ENCODE results near the gene LRP1B.

DNA sequence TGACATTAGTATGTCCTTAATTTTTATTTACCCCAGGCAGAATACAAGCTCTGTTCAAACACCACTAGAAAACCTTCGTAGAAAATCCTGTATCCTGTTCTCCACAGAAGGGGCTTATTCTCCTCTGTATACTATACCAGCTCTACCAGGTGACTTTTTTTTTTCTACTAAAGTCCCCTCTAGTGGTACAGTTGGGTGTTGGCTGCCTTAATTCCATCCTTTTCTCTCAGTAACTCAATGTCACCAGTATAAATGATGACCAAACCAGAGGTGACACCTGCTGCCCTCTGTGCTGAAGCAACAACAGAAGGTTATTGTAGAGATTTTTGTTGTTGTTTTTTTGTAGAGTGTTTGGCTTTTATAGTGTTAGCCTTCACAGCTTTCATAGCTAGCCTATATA, 1322.0 kb downstream of the LRP1B start:
- TF ChIP-seq SIN3A (IDR thresholded peaks at IDR 0.05; ENCODE audit: borderline replicate concordance, low read depth, low read length): no peak
- TF ChIP-seq, protein P1, sequence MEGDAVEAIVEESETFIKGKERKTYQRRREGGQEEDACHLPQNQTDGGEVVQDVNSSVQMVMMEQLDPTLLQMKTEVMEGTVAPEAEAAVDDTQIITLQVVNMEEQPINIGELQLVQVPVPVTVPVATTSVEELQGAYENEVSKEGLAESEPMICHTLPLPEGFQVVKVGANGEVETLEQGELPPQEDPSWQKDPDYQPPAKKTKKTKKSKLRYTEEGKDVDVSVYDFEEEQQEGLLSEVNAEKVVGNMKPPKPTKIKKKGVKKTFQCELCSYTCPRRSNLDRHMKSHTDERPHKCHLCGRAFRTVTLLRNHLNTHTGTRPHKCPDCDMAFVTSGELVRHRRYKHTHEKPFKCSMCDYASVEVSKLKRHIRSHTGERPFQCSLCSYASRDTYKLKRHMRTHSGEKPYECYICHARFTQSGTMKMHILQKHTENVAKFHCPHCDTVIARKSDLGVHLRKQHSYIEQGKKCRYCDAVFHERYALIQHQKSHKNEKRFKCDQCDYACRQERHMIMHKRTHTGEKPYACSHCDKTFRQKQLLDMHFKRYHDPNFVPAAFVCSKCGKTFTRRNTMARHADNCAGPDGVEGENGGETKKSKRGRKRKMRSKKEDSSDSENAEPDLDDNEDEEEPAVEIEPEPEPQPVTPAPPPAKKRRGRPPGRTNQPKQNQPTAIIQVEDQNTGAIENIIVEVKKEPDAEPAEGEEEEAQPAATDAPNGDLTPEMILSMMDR (IDR thresholded peaks at IDR 0.05): peak; percentile 32; the same call in 1 of the 2 replicates
- TF ChIP-seq EZH2phosphoT487 (IDR thresholded peaks at IDR 0.05; ENCODE audit: borderline replicate concordance, low read depth): no peak
- no peak for TF ChIP-seq JUND (IDR thresholded peaks at IDR 0.05)
- no peak for TF ChIP-seq TAF1 (IDR thresholded peaks at IDR 0.05; ENCODE audit: borderline replicate concordance, low read depth, low read length)
- TF ChIP-seq MXI1 (IDR thresholded peaks at IDR 0.05; ENCODE audit: low read depth, low read length): no peak
- TF ChIP-seq, protein P2, sequence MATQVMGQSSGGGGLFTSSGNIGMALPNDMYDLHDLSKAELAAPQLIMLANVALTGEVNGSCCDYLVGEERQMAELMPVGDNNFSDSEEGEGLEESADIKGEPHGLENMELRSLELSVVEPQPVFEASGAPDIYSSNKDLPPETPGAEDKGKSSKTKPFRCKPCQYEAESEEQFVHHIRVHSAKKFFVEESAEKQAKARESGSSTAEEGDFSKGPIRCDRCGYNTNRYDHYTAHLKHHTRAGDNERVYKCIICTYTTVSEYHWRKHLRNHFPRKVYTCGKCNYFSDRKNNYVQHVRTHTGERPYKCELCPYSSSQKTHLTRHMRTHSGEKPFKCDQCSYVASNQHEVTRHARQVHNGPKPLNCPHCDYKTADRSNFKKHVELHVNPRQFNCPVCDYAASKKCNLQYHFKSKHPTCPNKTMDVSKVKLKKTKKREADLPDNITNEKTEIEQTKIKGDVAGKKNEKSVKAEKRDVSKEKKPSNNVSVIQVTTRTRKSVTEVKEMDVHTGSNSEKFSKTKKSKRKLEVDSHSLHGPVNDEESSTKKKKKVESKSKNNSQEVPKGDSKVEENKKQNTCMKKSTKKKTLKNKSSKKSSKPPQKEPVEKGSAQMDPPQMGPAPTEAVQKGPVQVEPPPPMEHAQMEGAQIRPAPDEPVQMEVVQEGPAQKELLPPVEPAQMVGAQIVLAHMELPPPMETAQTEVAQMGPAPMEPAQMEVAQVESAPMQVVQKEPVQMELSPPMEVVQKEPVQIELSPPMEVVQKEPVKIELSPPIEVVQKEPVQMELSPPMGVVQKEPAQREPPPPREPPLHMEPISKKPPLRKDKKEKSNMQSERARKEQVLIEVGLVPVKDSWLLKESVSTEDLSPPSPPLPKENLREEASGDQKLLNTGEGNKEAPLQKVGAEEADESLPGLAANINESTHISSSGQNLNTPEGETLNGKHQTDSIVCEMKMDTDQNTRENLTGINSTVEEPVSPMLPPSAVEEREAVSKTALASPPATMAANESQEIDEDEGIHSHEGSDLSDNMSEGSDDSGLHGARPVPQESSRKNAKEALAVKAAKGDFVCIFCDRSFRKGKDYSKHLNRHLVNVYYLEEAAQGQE (IDR thresholded peaks at IDR 0.05; ENCODE audit: low read depth, low read length): no peak
- no peak for TF ChIP-seq YY1 (IDR thresholded peaks at IDR 0.05; ENCODE audit: low read depth)
- TF ChIP-seq RCOR1 (IDR thresholded peaks at IDR 0.05; ENCODE audit: low read length): no peak
- TF ChIP-seq SMC3 (IDR thresholded peaks at IDR 0.05; ENCODE audit: low read depth, low read length): no peak
- no peak for TF ChIP-seq ELF1 (IDR thresholded peaks at IDR 0.05)
- TF ChIP-seq CHD2 (IDR thresholded peaks at IDR 0.05; ENCODE audit: low read length, partially characterized antibody): no peak
- TF ChIP-seq EP300 (IDR thresholded peaks at IDR 0.05; ENCODE audit: borderline replicate concordance in 1 of 2, low read depth in 1 of 2, low read length in 1 of 2): no peak
